GM21360 (cell line): Measurements from ENCODE around the gene ARHGAP12.

Experiments used
- ATAC-seq: cut with Tn5 transposase; IDR thresholded peaks from one replicate; pipeline ENCODE4 v1.9.1; 2021; ENCODE audit warnings: mild to moderate bottlenecking, moderate library complexity; ENCODE audit not compliant: unreplicated experiment

Gene ARHGAP12

DNA sequence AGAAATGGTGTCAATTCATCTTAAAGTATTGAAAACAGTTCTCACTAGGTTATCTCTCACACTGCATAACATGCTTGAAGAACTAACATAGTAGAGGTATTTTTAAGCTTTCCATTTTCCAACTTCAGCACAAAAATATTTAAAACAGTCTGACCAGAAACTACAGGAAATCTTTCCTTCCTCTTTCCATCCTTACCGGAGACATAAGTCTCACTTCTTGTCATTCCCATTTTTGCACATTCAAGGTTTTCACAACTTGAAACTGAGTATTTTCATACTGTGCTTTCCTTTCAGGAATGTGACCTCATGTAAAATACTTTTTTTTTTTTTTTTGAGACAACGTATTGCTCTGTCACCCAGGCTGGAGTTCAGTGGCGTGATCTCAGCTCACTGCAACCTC lies 45.2 kb downstream of the ARHGAP12 start:
- no peak for ATAC-seq

DNA sequence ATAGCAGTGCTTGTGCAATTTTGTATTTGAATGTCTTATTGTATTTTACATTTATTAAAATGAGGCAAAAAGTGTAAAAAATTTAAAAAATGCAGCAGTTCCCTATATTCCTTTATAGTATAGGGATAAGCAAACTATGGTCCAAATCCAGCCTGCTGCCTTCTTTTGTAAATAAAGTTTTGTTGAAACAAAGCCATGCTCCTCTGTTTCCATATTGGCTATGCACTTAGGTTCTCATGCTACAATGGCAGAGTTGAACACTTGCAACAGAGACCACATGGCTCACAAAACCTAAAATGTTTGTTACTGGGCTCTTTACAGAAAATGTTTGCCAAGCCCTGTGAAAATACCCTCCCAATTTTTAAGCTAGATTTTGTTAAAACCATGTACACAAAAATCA lies 50.1 kb downstream of the ARHGAP12 start:
- no peak for ATAC-seq

DNA sequence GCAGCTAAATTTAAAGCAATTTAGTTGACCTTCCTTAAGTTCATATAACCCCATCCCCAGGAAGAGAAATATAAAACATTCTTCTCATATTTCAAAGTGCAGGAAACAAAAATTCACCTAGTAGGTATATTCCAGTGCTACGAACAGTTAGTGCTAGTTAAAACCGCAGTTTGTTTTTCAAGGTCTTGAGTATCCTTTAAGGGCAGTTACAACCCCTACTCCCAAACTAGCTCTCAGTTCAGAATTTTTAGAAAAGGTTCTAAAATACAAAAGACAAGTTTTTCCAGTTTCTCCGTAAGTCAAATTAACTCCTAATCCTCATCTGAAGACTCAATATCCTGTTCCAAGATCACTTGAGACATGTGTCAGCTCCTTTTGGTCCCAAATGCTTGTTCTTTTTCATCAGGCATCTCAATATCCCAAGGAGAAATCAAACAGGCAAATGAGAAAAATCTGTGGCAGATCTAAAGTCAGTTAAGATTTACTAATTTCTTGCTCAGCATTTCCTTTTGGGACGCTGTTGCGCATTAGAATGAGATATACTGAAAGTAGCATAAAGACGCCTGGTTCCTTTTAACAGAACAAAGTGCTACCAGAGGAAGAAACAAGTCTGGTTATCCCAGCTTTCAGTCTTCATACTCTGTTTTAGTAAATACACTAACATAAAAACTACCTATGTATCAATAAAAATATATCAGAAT lies 51.8 kb downstream of the ARHGAP12 start:
- ATAC-seq = no peak

DNA sequence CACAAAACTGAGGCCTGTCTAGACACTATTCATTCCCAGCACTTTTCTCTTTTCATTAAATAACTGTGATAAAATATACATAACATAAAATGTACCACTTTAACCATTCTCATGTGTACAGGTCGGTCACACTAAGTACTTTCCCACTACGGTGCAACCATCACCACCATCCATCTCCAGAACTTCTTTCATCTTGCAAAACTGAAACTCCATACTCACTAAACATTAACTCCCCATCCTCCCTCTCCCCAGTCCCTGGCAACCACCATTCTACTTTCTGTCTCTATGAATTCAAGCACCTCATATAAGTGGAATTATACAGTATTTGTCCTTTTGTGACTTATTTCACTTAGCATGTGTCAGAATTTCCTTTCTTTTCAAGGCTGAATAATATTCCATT lies 53.0 kb downstream of the ARHGAP12 start:
- ATAC-seq = no peak

DNA sequence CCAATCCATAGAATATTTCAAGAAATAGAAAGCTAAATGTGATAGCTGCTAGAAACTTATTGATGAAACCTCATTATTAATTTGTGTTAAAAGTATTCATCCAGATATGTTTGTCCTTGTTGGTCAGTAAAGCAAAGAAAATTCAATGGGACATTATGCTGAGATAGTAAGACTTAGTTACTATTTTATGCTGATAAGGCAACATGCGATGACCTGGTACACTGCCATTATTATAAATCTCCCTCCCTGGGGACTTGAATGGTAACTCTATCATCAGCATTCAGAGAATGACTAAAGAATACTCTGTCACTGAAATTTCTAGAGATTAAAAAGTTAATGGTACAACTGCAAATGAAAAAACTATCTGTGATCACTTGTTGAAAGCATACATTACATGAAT lies 54.9 kb downstream of the ARHGAP12 start:
- ATAC-seq = no peak

DNA sequence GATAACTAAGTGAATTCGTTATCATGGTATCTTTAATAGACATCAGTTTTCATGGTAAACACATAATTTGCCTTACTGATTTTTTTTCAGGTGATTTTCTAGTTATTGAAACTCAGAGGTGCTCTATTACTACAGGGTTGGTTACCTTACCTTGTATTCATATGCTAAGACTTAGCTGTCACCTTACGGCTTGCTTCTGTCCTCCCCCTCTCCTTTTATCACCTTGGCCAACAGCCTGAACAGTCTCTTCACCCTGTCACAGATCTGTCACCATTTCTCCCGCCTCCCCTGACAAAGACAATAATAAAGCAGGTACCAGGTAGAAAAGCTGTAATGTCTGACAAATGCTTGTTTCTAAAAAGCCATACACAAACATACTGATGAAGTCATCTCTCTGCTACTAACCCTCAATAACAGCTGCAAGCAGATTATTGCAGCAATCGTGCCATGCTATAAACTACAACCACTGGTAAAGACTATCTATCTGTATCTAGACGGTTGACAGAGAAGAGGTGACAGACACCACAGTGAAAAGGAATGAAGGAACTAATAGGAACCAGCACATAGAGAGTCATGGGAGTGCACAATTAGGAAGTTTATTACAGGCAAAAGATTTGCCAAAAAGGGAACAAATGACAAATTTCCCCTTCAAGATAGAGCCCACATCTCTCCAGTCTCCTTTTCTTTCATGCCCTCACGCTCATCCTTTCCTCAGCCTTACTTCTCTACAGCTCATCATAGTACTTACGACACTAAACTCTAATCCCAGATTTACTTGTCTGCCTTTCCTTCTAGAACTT lies 57.2 kb downstream of the ARHGAP12 start:
- ATAC-seq = no peak

DNA sequence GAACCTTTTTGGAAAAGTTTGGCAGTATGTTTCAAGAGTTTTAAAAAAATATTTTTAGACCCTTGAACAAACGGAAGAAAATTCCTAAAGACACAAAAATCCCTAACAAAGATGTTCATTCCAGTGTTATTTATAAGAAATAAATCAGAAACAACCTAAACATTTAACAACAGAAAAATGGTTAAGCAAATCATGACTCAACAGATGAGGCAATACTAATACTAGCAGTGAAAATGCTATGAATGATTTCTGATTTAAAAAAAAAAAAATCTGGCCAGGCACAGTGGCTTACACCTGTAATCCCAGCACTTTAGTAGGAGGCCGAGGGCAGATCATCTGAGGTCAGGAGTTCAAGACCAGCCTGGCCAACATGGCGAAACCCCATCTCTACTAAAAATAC lies 61.0 kb downstream of the ARHGAP12 start:
- ATAC-seq = no peak

DNA sequence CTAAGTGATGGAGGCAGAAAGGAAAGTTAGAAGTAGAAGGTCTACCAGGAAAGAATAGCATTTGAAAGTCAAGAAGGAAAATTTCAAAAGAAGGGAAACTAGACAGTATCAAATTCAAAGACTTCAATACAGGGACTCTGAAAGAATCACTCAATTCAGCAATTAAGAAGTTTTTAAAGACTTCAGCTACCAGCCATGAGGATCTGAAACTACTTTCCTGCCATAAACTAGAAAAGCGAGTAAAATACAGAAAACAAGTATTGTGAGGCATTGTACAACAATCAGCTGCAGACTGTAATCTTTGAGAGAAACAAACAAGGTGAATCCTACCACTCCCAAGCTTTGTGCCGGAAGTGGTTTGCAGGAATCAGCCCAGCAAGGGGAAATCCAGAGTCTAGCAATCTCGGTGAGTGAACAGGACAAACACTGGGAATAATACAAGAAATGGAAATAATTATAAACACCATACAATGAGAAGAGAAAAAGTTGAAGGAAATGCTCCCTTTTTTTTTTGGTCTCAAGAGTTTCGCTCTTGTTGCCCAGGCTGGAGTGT lies 62.4 kb downstream of the ARHGAP12 start:
- ATAC-seq = no peak

DNA sequence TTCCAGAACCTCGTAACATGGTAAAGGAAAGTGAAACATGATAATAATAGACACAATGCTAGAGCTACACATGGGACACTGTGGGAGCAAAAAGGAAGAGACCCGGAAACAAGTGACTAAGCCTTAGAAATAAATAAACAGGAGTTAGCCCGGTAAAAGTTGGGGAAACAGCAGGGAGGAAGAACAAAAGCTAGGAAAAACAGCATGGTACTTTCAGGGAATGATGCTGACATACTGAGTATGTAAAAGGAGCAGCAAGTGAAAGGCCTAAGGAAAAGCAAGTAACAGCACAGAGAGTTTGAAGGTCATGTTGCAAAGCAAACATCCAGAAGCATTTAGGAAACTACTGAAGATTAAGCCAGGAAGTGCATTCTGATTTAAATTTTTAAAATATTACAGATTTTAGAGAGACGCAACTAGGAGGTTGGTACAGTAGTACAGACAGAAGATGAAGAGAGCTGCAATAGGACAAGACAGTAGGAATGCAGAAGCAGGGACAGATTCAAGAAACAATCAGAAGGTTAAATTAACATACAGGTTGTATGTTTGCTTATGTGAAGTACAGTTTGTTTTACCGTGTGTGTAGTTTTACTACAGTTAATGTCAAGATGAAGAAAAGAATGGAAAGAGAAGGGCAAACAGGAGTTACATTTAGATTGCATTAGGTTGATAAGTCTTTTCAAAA lies 63.7 kb downstream of the ARHGAP12 start:
- ATAC-seq = no peak

DNA sequence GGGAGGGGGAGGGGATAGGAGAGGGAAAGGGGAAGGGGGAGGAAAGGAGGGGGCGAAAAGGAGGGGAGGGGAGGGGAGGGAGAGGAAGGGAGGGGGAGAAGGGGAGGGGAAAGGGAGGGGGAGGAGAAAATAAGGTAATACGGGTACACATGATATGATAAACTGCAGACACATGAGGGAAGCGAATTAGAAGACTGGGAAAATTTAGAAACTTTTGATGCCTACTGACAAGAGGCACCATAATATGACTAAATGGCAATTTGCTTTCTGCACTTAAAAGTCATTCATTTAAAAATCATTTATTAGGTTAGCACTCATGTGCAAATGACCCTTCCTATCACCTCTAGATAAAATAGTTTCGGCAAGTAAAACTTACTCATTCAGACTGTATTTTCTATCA lies 73.6 kb downstream of the ARHGAP12 start:
- no peak for ATAC-seq

DNA sequence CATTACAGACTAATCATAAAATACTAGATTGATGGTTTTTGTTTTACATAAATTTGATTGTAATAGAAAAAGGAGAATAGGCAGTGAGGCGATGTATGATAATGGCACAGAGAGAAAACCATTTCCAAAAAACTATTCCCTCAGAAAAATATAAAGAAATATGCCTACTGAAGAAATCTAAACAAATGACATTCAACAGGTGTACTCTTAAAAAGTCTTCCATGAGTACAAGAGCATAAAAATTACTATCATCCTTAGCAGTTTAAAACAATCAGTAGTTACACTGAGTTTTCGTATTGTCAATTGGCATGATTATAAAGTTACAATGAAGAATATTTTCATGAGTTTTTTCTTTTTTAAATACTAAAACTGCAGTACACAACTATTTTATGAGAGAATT lies 75.0 kb downstream of the ARHGAP12 start:
- ATAC-seq = no peak

DNA sequence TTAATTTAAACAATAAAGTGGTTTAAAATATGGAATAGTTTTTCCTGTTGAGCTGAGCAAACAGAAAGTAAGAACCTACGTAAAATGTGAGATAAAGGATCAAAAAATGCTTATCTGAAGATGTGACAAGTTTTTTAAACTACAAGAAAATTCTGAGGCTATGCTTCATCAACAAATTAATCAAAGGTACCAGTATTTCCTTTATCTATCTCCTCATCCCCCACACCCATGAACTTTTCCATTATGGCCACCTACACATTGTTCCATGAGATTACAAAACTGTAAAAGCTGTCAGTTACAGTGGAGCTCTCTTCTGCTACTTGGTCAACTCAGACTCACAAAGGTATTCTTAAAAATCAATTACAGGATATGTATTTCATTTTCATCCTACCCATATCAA lies 77.4 kb downstream of the ARHGAP12 start:
- ATAC-seq = no peak

DNA sequence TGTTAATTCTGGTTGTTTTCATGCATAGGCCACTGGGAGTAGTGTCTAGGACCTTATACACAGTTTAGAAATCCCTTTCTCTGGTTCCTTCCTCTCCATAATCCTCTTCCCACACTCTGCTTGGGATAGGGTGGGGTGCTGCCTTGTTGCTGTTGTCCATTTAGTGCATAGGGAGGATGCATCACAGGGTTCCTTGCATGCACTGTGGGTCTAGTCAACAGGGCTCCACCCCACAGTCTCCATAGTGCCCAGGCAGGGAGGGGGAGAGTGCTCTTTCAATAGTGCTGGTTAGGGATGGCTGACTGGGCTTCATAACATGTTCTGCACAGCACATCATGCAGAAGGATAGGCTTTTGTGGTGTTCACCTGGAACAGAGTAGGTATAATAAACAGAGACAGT lies 81.1 kb downstream of the ARHGAP12 start:
- ATAC-seq = no peak

DNA sequence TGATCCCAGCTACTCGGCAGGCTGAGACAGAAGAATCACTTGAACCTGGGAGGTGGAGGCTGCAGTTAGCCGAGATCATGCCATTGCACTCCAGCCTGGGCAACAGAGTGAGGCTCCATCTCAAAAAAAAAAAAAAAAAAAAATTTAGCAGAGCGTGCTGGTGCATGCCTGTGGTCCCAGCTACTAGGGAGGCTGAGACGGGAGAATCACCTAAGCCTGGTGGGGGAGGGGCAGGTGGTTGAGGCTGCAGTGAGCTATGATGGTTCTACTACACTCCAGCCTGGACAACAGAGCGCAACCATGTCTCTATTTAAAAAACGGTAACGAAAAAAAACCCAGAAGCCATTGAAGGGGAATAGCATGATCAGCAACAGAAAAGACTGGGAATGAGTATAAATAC lies 89.9 kb downstream of the ARHGAP12 start:
- ATAC-seq = no peak

DNA sequence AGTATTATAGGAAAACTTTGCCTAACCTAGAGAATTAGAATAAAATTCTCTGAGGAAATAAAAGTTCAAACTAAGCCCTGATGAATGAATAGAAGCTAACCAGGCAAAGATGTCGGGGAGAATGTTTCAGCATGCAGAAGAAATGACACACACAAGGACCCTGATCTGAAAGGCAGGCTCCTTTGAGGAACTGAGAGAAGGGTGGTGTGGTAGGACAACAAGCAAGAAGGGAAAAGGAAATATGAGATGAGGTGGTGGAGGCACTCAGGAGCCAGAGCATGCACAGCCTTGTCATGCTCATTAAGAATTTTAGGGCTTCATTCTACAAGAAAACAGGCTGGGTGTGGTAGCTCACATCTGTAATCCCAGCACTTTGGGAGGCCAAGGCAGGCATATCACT lies 90.6 kb downstream of the ARHGAP12 start:
- ATAC-seq = no peak

DNA sequence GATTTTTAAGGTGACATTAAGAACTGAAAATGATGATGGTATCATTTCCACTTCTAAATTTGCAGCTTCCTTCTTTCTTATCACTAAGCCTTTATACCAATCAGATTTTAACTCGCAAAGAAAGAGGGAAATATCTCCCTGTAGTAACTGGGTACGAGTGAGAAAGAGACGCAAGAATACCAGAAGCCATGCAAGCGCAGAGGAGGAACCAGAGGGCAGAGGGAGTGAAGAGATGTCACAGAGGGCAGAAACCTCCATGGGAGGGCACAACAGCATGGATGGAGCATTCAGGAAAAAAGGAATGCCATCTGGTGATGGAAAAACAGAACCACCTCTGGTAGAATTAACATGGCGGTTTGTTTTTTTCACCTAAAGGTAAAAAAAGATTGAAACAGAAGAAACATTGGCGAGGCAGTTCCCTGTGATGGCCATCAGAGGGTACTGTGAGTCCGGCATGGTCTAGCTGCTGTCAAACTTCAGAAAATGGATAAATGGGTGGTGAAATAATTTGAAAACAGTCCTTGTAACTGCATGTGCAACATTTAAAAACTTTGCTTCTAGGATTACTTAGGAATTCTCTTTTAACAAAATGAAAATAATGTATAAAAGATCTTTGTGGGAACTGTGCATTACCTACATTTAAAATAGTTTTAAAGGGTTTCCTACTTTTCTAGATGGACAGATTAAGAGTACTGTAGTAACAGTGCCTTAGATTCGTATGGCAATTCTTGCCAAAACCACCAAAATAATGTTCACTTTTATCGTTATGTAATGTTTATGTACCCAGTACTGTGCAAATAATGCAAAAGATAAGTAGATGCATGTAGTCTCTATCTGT lies 91.8 kb downstream of the ARHGAP12 start:
- ATAC-seq = no peak

DNA sequence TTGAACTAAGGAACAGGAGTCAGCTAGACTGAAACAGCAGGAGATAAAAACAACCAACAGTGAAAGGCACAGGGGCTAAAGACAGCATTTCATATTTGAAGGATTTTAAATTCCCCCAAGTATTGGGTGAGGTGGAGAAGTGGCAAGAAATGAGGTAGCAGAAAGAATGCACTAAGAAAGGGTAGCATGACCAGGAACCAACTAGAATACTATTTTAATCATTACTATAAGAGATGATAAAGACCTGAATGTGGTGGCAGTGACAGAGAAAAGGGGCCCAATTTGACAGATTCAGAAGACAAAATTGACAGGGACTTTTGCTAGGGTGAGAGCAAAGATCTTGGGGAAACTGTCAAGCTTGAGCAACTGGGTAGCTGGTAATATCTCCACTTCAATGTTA lies 94.9 kb downstream of the ARHGAP12 start:
- ATAC-seq = no peak

DNA sequence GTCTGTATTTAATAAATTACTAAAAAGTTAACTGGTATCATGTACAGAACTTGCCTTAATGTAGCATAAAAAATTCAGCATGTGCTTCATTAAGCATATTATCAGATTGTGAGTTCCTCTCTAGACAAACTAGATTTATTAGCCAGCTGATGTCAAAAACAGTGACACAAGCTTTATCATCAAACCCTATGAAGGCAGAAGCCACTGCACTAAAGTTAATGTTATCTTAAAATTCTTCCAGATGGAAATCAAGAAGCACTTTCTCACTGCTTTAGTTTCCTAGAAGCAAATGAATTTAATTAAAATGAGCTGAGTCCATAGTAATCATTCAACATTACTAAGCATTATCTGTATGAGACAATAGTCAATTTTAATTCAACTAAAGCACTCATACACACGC lies 96.4 kb downstream of the ARHGAP12 start:
- ATAC-seq = no peak

DNA sequence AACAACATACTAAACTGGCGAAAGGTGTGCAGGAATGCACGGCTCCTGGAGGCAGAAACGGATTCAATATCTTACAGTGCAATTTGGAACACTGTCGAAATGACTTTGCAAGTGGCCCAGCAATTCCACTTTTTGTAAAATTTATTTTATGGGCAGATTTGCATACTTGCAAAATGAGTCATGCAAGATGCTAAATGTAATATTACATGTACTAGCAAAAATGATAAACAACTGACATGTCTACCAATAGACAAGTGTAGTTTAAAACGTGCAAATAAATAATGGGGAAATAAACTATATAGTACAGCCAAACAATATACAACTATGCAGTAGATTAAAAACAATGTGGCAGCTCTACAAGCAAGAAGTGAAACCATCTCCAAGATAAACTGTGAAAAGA lies 97.7 kb downstream of the ARHGAP12 start:
- ATAC-seq = no peak

DNA sequence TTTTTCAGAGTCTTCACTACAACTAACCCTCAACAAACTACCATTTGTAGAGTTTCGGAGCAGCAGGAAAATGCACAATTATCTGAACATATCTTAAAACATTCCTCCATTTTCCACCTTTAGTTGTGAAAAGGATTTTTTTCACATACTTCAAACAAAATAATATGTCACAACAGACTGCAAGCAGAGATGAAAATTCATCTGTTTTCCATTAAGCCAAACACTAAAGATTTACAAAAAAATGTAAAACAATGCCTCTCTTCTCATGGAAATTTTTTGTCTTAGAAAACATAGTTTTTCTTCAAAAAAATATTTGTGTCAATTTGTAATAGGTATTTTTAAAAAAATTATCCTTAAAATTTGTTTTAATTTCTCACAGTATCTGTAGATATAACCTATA lies 98.9 kb downstream of the ARHGAP12 start:
- ATAC-seq = no peak

DNA sequence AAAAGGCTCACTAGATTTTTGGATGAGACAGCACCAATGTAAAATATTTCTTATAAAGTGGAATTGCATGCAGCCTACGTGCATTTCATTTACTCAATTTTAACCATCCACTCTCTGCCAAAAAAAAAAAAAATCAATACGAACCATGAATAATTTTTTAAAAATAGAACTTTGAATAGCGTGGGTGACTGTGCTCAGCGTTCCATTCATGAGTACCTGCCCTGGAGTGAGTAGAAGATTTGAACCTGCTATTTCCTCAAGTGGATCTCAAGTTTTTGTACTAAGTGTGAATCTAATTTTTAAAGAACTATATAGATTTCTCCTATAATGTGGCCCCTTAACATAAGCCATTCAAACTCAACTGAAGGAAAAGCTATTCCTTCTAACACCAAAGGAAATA lies 105.3 kb downstream of the ARHGAP12 start:
- no peak for ATAC-seq
